Measurements from ENCODE around the gene BCL2.

DNA sequence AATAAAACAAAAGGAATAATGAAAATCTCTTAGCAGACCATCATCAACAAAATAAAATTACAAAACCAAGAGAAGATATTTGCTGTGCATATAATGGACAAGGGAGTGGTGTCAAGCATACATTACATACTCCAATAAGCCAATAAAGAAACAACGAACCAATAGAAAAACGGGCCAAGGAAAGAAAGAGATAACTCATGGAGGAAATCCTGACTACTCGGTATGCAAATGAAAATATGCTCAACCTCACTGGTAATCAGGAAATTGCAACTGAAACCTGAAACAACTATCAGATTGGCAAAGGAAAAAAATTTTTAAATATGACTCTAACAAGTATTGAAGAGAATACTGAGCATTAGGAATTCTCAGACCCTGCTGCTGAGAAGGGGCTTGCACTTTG, 84.7 kb downstream of the BCL2 start:
- TF ChIP-seq CTCF (IDR thresholded peaks at IDR 0.05) (no peak), TCF12 (IDR thresholded peaks at IDR 0.05) (peak; percentile 52)

Data from SK-N-SH (cell line).